Brain microvascular endothelial cell (primary cell): ENCODE measurements around the gene POU2F3.

Source experiments
- DNase-seq: peaks from one replicate; pipeline ENCODE4 v3.0.0-alpha.2; 2020
- H3K27ac ChIP-seq: fragments of 250-450 bp; sonication (Bioruptor Pico); 2 replicates; pipeline ENCODE4 v1.5.1; 2020; ENCODE audit warnings: mild to moderate bottlenecking, moderate library complexity
- H3K27me3 ChIP-seq: fragments of 250-450 bp; sonication (Bioruptor Pico); replicated peaks from 2 replicates; pipeline ENCODE4 v1.5.1; 2020; ENCODE audit warnings: mild to moderate bottlenecking
- H3K36me3 ChIP-seq: fragments of 250-450 bp; sonication (Bioruptor Pico); replicated peaks from 2 replicates; pipeline ENCODE4 v1.5.1; 2020; ENCODE audit warnings: mild to moderate bottlenecking
- H3K4me3 ChIP-seq: 2 replicates; pipeline ENCODE4 v1.5.1; 2011; ENCODE audit warnings: low read depth, mild to moderate bottlenecking, control low read depth, low read length, moderate library complexity
- in situ Hi-C: cut with HindIII; loops from 2 replicates; pipeline ENCODE4 v1.10.0; 2017; ENCODE audit warnings: low sequenced_read_pairs, low pct_ligation_motif_present
- TF ChIP-seq, protein P1 (sequence below): IDR thresholded peaks from 2 replicates; pipeline ENCODE4 v1.5.1; 2011; ENCODE audit warnings: low read depth, mild to moderate bottlenecking, moderate library complexity, low read length, control low read depth, inconsistent platforms; ENCODE audit errors: missing control alignments

The POU2F3 gene

DNA sequence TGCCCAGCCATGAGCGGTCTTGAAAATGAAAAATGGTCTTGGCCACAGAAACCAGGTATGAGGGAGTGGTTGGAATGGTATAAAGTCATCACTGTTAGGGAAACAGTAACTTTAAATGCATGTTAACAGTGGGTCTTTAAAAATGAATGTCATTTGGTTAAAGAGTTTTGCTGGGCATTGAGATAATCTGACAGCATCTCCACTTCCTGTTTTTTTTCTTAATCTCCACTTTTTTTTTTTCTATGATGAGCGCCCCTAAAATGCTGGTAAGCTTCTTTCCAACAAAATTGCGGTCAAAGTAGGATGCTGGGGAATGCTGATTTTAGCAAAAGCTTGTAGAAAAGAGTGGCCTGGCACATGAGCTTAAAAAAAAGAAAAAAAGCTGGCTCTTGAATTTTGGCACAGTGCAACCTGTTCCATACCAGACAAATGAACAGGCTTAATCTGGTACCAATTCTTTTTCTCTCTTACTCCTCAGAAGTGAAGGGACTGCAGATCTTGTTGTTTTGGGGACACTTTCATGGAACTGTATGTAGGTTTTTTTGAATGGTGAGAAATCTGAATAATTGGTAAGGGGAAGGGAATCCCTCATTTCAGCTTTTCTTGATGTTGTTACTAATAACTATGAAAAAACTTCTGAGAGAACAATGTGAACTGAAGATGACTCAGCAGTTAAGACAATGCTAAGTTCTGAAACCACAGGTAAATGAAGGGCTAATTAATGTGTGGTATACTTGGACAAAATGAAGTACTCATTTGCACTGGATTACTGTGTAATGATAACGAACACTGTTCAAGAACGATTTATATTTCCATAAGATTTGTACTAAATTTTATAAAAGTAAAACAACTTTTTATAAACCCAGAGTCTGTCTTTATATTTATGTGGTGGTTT lies 93.1 kb downstream of the POU2F3 start:
- TF ChIP-seq, protein P1, sequence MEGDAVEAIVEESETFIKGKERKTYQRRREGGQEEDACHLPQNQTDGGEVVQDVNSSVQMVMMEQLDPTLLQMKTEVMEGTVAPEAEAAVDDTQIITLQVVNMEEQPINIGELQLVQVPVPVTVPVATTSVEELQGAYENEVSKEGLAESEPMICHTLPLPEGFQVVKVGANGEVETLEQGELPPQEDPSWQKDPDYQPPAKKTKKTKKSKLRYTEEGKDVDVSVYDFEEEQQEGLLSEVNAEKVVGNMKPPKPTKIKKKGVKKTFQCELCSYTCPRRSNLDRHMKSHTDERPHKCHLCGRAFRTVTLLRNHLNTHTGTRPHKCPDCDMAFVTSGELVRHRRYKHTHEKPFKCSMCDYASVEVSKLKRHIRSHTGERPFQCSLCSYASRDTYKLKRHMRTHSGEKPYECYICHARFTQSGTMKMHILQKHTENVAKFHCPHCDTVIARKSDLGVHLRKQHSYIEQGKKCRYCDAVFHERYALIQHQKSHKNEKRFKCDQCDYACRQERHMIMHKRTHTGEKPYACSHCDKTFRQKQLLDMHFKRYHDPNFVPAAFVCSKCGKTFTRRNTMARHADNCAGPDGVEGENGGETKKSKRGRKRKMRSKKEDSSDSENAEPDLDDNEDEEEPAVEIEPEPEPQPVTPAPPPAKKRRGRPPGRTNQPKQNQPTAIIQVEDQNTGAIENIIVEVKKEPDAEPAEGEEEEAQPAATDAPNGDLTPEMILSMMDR, result no peak
- Histone ChIP-seq H3K36me3 (peaks cover 9% of the 10 kb centered on the region), H3K27ac (no peak overlapping the region), H3K27me3 (no peaks in the 10 kb centered on the region), H3K4me3 (no peak overlapping the region)
- DNase-seq, result no peak
- in situ Hi-C loops, result no loop called here

DNA sequence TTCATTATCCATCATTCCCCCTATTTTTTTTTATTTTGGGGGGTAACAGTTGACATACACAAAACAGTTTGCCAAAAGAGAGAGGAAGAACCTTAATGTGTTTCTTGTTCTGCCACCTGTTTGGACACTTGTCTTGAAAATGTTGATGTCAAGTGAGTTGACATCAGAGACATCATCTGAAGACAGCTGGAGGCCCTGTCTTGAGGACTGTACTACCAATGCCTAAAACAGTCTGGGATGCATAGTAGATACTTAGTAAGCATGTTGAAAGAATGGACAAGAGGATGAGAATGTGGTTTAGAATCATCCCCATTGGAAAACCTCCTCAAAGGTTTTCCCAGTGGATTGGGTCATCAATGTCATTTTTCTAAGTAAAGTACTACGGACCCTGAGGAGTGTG lies 93.9 kb downstream of the POU2F3 start:
- in situ Hi-C loops, result no loop called here
- DNase-seq, result no peak
- Histone ChIP-seq H3K4me3 (no peak overlapping the region), H3K27me3 (no peaks in the 10 kb centered on the region), H3K27ac (no peak overlapping the region), H3K36me3 (peaks cover 9% of the 10 kb centered on the region)
- TF ChIP-seq, protein P1, result no peak

DNA sequence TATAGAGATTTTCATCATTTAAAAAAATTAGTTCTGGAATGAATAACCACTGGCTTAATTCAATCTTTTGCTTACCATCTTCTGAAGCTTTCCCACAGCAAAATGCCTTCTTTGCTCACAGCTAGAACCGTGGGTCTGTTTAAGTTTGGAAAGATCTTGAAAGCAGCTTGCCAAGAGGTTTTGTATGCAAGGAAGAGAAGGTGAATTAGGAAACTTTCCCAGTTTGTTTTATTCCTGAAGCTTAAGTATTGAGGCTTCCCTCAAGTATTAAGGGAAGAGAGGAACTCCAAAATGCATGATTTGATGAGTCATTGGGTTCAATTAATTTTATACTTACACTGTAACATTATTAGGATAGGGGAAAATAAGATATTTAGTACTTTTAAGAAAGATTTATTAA lies 94.4 kb downstream of the POU2F3 start:
- no peak for DNase-seq
- Histone ChIP-seq H3K36me3 (peaks cover 9% of the 10 kb centered on the region), H3K27me3 (no peaks in the 10 kb centered on the region), H3K4me3 (no peak overlapping the region), H3K27ac (no peak overlapping the region)
- in situ Hi-C loops, result no loop called here
- TF ChIP-seq, protein P1, result no peak

DNA sequence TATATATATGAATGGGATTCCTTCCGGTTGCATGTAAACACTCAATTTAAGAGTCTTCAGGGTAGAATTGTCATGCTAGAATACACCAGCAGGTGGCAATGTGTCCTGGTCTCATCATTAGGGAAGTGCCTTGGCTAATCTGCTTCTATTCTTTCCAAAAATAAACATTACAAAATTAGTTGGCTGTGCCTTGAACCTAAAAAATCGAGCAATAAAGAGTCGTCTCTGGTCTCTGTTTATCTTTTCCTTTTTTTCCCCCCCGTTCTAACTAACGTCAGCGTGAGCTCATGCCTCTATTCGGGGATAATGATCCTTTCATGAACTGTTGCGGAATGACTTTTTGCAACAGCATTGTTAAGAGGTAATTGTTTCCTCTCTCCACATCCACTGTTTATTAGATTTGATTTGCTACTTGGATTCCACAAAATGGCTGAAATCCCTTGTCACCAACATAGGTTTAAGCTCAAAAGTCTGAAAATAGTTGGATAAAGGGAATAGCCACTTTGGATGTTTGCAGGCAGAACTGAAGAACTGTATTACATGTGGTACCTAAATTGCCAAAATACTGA lies 95.0 kb downstream of the POU2F3 start:
- Histone ChIP-seq H3K36me3 (peaks cover 7% of the 10 kb centered on the region), H3K4me3 (peak overlapping the region; percentile 67), H3K27me3 (no peaks in the 10 kb centered on the region), H3K27ac (peak overlapping the region; percentile 76)
- in situ Hi-C loops, result no loop called here
- DNase-seq, result peak; percentile 84
- TF ChIP-seq, protein P1, result peak; percentile 72

DNA sequence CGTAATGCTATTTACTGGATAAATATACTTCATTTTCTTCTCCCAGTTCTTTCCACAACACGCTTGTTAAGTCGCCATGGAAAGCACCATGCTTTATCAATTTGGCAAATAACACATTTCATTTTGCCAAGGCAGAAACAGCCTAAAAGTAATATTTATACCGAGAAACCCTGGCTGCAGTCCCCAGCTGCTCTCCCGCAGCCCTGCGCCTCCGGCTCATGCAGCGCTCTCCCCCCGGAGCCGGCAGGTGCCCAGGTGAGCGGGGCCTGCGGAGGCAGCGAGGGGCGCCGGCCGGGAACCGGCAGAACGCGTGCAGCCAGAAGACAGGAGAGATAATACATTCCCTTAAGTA lies 95.6 kb downstream of the POU2F3 start:
- no peak for DNase-seq
- Histone ChIP-seq H3K27me3 (no peaks in the 10 kb centered on the region), H3K27ac (peak overlapping the region; percentile 76), H3K4me3 (peak overlapping the region; percentile 67), H3K36me3 (peaks cover 1% of the 10 kb centered on the region)
- TF ChIP-seq, protein P1, result no peak
- in situ Hi-C loops, result no loop called here
